ENCODE data around the gene CD74.

Gene CD74

GRCh38 chr5:150364004-150364403 is 48.7 kb downstream of the CD74 start:
- no peak for DNase-seq (ENCODE audit: low read depth)

- no peak for DNase-seq (ENCODE audit: low read depth)
Observed at GRCh38 chr5:150363185-150363584, 49.5 kb downstream of the CD74 start.

GRCh38 chr5:150361301-150361700 is 51.4 kb downstream of the CD74 start:
- DNase-seq (ENCODE audit: low read depth): no peak

GRCh38 chr5:150358261-150359095 is 54.2 kb downstream of the CD74 start:
- peak; percentile 8 for DNase-seq (ENCODE audit: low read depth)

- DNase-seq (ENCODE audit: low read depth): peak; percentile 95
Observed at GRCh38 chr5:150357326-150358260, 55.1 kb downstream of the CD74 start, which contains the start of gene TCOF1. TCOF1 (plus strand) TSS chr5:150357697; CDS start chr5:150357747, 50 bp downstream.

- no peak for DNase-seq (ENCODE audit: low read depth)
Observed at GRCh38 chr5:150356575-150357294, 56.0 kb downstream of the CD74 start.

GRCh38 chr5:150355791-150356190 is 56.9 kb downstream of the CD74 start:
- DNase-seq (ENCODE audit: low read depth): no peak

GRCh38 chr5:150353032-150353675 is 59.6 kb downstream of the CD74 start:
- DNase-seq (ENCODE audit: low read depth): no peak

- no peak for DNase-seq (ENCODE audit: low read depth)
Observed at GRCh38 chr5:150352244-150353031, 60.3 kb downstream of the CD74 start.
